Measurements from ENCODE around the gene SPARC.

The SPARC gene

GRCh38 chr5:151697452-151697851 lies 10.7 kb upstream of the SPARC start (continued):
- TF ChIP-seq CSRNP3 (CRISPR knock-in tag; IDR thresholded peaks at IDR 0.05) (no peak), TCF4 (CRISPR knock-in tag; IDR thresholded peaks at IDR 0.05; ENCODE audit: borderline replicate concordance) (no peak), ZFP3 (CRISPR knock-in tag; IDR thresholded peaks at IDR 0.05) (no peak), ISL1 (CRISPR knock-in tag; IDR thresholded peaks at IDR 0.05) (no peak), CREB5 (CRISPR knock-in tag; IDR thresholded peaks at IDR 0.05; ENCODE audit: low read depth) (no peak), ZC3H10 (CRISPR knock-in tag; IDR thresholded peaks at IDR 0.05) (no peak)

GRCh38 chr5:151696470-151697061 lies 9.9 kb upstream of the SPARC start:
- TF ChIP-seq ZC3H10 (CRISPR knock-in tag; IDR thresholded peaks at IDR 0.05) (no peak), CSDC2 (CRISPR knock-in tag; IDR thresholded peaks at IDR 0.05) (no peak)
- ATAC-seq, result peak; percentile 36

GRCh38 chr5:151695464-151695863 lies 8.7 kb upstream of the SPARC start:
- TF ChIP-seq POU6F1 (CRISPR knock-in tag; IDR thresholded peaks at IDR 0.05; ENCODE audit: borderline replicate concordance, low read depth) (no peak), OSR1 (CRISPR knock-in tag; IDR thresholded peaks at IDR 0.05) (no peak), ZFP3 (CRISPR knock-in tag; IDR thresholded peaks at IDR 0.05) (no peak)
- no peak for ATAC-seq

- TF ChIP-seq TCF4 (CRISPR knock-in tag; IDR thresholded peaks at IDR 0.05; ENCODE audit: borderline replicate concordance) (no peak), TOX (CRISPR knock-in tag; IDR thresholded peaks at IDR 0.05; ENCODE audit: borderline replicate concordance) (no peak), ZNF70 (CRISPR knock-in tag; IDR thresholded peaks at IDR 0.05) (no peak), ZC3H10 (CRISPR knock-in tag; IDR thresholded peaks at IDR 0.05) (no peak), POU6F1 (CRISPR knock-in tag; IDR thresholded peaks at IDR 0.05; ENCODE audit: borderline replicate concordance, low read depth) (no peak), TSHZ2 (CRISPR knock-in tag; IDR thresholded peaks at IDR 0.05) (no peak), CSRNP3 (CRISPR knock-in tag; IDR thresholded peaks at IDR 0.05) (no peak), CSDC2 (CRISPR knock-in tag; IDR thresholded peaks at IDR 0.05) (no peak), ESRRG (CRISPR knock-in tag; IDR thresholded peaks at IDR 0.05) (no peak), ISL1 (CRISPR knock-in tag; IDR thresholded peaks at IDR 0.05) (no peak), GLIS3 (CRISPR knock-in tag; IDR thresholded peaks at IDR 0.05) (no peak), OSR1 (CRISPR knock-in tag; IDR thresholded peaks at IDR 0.05) (no peak), ZNF565 (CRISPR knock-in tag; conservative IDR thresholded peaks at IDR 0.05; ENCODE audit: low read depth) (no peak), RARB (CRISPR knock-in tag; IDR thresholded peaks at IDR 0.05) (no peak), ZFP3 (CRISPR knock-in tag; IDR thresholded peaks at IDR 0.05) (no peak), PATZ1 (CRISPR knock-in tag; IDR thresholded peaks at IDR 0.05; ENCODE audit: borderline replicate concordance) (no peak), ZFP30 (CRISPR knock-in tag; IDR thresholded peaks at IDR 0.05) (no peak)
- ATAC-seq, result peak; percentile 9
Observed at GRCh38 chr5:151694035-151694485, 7.3 kb upstream of the SPARC start.
